Stimulated activated CD8-positive, alpha-beta memory T cell treated with anti-CD3 and anti-CD28 coated beads, Interleukin-7, amount 100 ng/mL, for 4 hours (primary cell): ENCODE measurements around the gene THSD4.
"Not testable (repeated sequence)": the region's sequence is repeated elsewhere in the genome, so short reads cannot be mapped to it uniquely, and the experiment has no call there.

Source experiments
- DNase-seq, 2 donors: peaks; one replicate each; pipeline ENCODE4 v3.0.0-alpha.2; 2020; ENCODE audit warnings: low read depth in 2 of 2

Gene THSD4

DNA sequence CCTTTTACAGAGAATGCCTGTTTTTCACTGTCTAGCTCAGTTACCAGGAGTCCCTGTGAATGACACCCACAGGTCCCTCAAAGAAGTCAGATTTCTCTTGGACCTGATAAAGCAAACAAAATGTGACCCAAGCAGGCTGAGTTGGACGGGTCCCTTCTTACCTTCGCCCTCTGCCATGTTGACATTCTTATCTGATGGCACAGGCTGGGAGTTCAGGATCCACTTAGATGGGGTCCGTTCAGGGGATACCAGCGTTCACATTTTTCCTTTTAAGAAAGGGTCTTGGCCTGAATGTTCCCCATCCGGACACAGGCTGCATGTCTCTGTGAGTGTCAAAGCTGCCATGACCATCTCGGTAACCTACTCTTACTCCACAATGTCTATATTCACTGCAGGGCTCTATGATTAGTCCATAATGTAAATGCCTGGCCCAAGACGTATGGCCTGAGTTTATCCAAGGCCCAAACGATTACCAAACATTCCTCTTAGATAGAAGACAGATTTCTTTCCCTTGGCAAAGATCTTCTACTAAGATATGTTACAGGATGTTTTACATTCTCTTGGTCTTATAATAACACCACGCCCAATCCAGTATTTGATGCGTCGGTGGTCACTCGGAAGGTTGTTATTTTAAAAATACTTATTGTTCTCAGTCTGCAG is 179.1 kb downstream of the THSD4 start:
- no peak for DNase-seq

GRCh38 chr15:71294911-71295602 is 179.8 kb downstream of the THSD4 start:
- DNase-seq = no peak

GRCh38 chr15:71295603-71296314 is 180.5 kb downstream of the THSD4 start:
- no peak for DNase-seq

- no peak for DNase-seq
These were observed 181.0 kb downstream of the THSD4 start for GRCh38 chr15:71296315-71296679.

DNA sequence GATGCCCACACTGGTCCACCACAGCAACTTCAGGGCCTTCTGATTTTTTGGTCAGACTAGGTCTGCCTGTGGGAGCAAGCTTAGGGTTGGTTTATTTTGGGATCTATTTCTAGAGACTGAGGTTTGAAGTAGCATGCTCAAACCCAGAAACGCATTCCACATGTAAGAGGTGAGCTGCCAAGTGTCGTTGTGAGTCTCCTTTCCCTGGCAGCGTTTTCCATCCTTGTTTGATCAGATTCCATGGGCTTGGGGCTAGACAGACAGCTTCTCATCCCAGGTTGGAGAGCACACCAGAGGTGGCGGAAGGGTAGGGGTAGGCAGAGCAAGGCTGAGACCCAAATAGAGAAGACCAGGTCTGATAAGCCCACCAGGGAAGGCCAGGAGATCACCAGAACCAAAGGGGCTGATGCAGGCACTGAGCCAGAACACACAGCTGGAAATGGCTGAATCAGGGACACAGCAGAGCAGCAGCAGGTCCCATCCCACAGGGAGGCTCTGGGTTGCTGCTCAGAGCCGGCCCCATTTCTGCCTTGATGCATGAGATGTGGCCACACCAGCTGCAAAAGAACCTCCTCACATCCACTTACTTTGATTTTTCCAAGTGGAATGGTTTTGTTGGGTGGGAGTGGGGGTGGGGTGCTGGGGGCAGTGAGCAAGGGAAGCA is 186.8 kb downstream of the THSD4 start:
- DNase-seq = no peak

- no peak for DNase-seq
These were observed 187.7 kb downstream of the THSD4 start for GRCh38 chr15:71302861-71303410.

- DNase-seq = no peak
These were observed 188.7 kb downstream of the THSD4 start for GRCh38 chr15:71303977-71304376.

DNA sequence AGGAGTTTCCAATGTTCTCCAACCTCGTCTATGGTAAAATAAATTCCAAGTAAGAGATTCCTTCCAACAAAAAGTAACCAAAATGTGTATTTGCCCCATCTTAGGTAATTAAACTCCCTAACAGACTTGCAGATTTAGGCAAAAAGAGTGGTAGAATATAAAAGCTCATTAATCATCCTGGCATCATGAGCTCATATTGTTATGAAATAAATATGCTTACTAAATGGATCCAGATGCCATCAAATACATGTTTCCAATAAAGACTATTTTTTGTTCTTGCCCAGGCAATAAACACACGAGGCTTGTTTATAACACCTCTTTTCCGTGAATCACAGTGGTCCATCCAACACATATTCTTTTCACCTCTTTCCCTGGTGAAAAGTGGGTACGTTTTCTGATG is 189.4 kb downstream of the THSD4 start:
- no peak for DNase-seq

- DNase-seq = no peak
These were observed 191.3 kb downstream of the THSD4 start for GRCh38 chr15:71306538-71306937.

DNA sequence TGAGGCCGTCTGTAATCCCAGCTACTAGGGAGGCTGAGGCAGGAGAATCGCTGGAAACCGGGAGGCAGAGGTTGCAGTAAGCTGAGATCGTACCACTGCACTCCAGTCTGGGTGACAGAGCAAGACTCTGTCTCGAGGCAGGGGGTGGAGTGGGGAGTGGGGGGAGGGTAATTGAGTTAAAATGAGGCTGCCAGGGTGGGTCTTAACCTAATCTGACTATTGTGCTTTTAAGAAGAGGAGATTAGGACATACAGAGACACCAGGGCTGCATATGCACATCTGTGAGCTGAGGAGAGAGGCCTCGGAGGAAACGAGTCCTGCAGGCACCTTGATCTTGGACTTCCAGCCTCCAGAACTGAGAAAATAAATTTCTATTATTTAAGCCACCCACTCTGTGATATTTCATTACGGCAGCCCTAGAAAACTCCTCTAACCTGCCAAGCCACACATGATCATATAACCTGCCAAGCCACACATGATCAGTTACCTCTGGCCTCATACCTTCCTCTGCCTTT is 197.0 kb downstream of the THSD4 start:
- no peak for DNase-seq

DNA sequence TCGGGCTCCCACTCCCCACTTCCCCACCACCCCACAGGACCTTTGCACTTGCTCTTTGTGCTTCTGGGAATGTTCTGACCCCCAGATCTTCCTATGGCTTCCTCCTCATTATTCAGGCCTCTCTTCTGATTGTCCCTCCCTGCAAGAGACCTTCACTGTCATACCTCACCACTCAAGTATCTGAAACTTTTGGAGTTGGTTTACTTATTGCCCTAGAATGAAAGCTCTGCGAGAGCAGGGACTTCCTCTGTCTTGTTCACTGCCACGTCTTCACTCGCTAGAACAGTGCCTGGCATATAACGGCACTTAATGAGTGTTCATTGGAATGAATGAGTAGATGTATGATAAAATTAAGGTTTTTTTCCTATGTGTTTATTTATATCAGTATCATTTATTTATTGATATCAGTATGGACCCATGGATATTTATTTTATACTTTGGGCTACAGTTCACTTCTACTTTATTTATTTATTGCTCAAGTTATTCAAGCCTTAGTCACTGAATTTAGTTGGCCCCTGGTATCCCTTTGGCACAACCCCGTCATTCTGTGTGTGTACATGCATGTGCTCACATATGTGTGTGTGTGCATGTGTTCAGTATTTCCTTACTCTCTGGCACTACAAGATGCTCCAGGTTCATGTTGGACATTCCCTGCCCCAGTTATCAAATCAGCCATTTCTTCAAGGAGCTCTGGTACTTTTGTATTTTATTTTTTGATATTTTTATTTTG is 197.6 kb downstream of the THSD4 start:
- no peak for DNase-seq

- no peak for DNase-seq
These were observed 198.5 kb downstream of the THSD4 start for GRCh38 chr15:71313806-71314205.

- DNase-seq = no peak
These were observed 199.8 kb downstream of the THSD4 start for GRCh38 chr15:71314956-71315537.

DNA sequence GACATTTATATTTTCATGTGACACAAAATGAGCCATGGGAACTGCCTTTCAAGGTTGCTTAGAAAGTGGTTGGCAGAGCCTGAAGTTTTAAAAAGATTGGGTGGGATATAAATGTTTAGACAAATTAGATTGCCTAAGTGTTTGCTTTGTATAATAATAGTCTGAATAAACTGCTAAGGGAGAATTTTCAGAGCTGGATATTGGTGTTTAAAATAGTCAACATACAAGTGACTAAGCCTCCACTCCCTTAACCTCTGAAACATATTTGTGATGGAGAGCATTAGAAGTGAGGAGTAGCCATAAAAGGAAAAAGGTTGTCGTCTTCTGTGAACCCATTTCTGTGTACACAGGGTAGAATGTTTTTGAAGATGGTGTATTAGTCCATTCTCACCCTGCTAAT is 201.6 kb downstream of the THSD4 start:
- no peak for DNase-seq

GRCh38 chr15:71319424-71319823 is 204.2 kb downstream of the THSD4 start:
- DNase-seq = not testable (repeated sequence)

GRCh38 chr15:71319935-71320334 is 204.7 kb downstream of the THSD4 start:
- no peak for DNase-seq

DNA sequence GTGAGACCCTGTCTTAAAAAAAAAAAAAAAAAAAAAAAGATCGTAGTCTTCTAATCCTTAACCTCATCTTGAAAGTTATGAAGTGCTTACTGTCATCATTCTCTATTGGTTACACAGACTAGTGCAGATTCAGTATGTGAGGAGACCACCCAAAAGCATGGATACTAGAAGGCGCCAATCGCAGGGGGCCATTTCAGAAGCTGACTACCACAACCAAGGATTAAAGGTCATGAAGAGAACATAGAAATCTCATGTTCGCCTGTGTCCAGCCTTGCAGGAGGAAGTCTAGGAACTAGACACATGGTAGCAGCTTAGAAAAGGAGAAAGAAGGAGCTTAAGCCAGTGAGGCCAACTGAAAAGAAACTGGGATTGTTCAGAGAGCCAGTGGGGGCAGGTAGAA is 207.8 kb downstream of the THSD4 start:
- no peak for DNase-seq

- DNase-seq = no peak
These were observed 208.3 kb downstream of the THSD4 start for GRCh38 chr15:71323584-71323983.

DNA sequence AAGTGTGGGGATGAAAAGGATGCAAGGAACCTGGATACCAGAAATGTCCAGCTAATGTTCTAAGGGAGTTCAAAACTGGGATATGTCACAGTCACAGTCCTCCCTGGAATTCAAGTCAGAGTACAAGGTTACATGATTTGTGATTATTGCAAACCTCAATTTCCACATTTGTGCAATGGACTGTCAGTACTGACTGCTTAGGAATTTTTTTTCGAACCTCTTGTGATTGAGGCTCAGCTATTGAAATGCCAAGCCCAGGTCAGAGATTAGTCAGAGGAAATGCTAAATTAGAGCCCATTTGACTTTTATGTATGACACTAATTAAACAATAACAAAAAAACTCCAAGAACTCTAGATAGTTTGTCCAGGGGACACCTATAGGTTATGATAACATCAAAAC is 210.2 kb downstream of the THSD4 start:
- no peak for DNase-seq

DNA sequence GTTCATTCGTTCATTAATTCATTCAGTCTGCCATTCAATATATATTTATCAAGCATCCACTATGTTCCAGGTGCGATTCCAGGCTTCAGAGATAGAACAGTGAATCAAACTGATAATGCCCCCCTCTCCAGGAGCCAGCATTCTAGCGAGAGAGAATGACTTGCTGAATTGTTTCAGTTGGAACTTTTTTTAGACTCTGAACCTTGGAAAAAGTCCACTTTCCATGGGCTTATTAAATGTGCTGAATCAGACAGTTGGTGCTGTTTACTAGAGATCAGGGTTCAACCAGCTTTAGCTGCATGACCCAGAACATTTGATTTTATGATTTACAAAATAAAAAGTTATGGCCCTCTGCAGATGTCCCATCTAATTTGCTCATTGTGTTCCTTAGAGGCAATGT is 213.2 kb downstream of the THSD4 start:
- DNase-seq = no peak

DNA sequence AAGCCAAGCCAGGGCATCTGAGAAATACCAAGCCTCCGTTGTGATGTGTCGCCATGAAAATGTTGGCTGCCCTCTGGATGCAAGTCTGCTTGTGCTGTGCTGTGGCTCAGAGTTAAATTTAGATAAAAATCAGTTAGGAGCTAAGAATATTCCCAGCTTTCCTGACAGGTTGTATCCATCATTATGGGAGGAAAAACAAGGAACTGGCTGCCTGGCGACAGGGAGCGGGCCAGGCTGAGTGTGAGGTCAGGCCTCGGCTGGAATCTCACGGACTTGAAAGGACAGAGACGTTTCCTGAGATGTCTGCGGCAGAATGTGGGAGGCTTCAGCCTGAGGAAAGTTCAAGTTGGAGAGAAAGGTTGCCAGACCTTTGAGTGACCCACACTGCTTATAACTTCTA is 213.8 kb downstream of the THSD4 start:
- no peak for DNase-seq
